Breast epithelium (tissue), 4 donors: Measurements from ENCODE around the gene CYP4F22. TPM values are rescaled to one million over a fixed set of nuclear protein-coding genes. Genes with fewer than 3 reads are reported as not detected.

ENCODE experiments used
- DNase-seq, 2 donors: peaks; one replicate each; pipeline ENCODE4 v3.0.0-alpha.2; 2019; ENCODE audit warnings: low spot score in 2 of 2
- H3K27ac ChIP-seq, 2 donors: fragments of 200-600 bp; sonication (generic) in 1 of 2; one replicate each; pipeline ENCODE4 v1.5.1; 2016 to 2019; ENCODE audit warnings: mild to moderate bottlenecking in 1 of 2
- H3K27me3 ChIP-seq, 2 donors: fragments of 200-600 bp; sonication (generic) in 1 of 2; one replicate each; pipeline versions ENCODE4 v1.5.1 to v1.6.0; 2017 to 2019; ENCODE audit warnings: control low read depth in 1 of 2, mild to moderate bottlenecking in 1 of 2
- H3K36me3 ChIP-seq: fragments of 200-600 bp; one replicate; pipeline ENCODE4 v1.5.1; 2019
- H3K4me1 ChIP-seq, 2 donors: fragments of 200-600 bp; sonication (generic); one replicate each; pipeline ENCODE4 v1.5.1; 2016 to 2019; ENCODE audit warnings: control low read depth in 1 of 2
- H3K4me3 ChIP-seq, 3 donors: fragments of 200-600 bp; sonication (generic); 1 replicate in 2 of 3; 2 replicates in 1 of 3; pipeline ENCODE4 v1.5.1; 2016 to 2019; ENCODE audit warnings: mild to moderate bottlenecking in 3 of 3, moderate library complexity in 2 of 3
- H3K9me3 ChIP-seq, 2 donors: fragments of 200-600 bp; sonication (generic) in 1 of 2; one replicate each; pipeline ENCODE4 v1.5.1; 2016 to 2019; ENCODE audit warnings: control low read depth in 1 of 2
- CTCF ChIP-seq, 3 donors: fragments of 450-650 bp; IDR thresholded peaks; one replicate each; pipeline ENCODE4 v1.5.1; 2016 to 2017; ENCODE audit warnings: antibody characterized with exemption in 3 of 3, mild to moderate bottlenecking in 3 of 3, moderate library complexity in 3 of 3
- POLR2A ChIP-seq: fragments of 450-650 bp; IDR thresholded peaks from one replicate; pipeline ENCODE4 v1.6.1; 2016; ENCODE audit warnings: antibody characterized with exemption, mild to moderate bottlenecking, moderate library complexity
- POLR2AphosphoS5 ChIP-seq, 3 donors: sonication (generic); formaldehyde crosslinking; IDR thresholded peaks; one replicate each; pipeline ENCODE4 v1.6.1; 2017; ENCODE audit warnings: antibody characterized with exemption in 3 of 3
- intact Hi-C: fragments of 100-400 bp; cut with DNase I; formaldehyde crosslinking; loops from one replicate; pipeline ENCODE4 v1.15.1; 2023; ENCODE audit warnings: low total_unique reads
- total RNA-seq, 3 donors: library from RNA; depleted of rRNA; stranded (reverse); fragments of >200 nt; gene quantifications; one replicate each; pipeline ENCODE4 v1.1.0, GENCODE V29; 2016

The CYP4F22 gene
- total RNA-seq, 3 donors from 2014 or later, result 8.8 to 26.9 (median 9.4) TPM

GRCh38 chr19:15487038-15487437 lies 21.3 kb upstream of the CYP4F22 start:
- intact Hi-C loops, result no loop called here
- no peaks in the 10 kb centered on the region for H3K9me3 ChIP-seq
- H3K4me3 ChIP-seq, result no peak overlapping the region
- no peak for DNase-seq
- no peaks in the 10 kb centered on the region for H3K4me1 ChIP-seq
- H3K27ac ChIP-seq, result no peak overlapping the region
- no peaks in the 10 kb centered on the region for H3K36me3 ChIP-seq
- no peak for TF ChIP-seq POLR2AphosphoS5 (IDR thresholded peaks at IDR 0.05)
- no peaks in the 10 kb centered on the region for H3K27me3 ChIP-seq

- Histone ChIP-seq H3K4me1 (no peaks in the 10 kb centered on the region), H3K36me3 (no peaks in the 10 kb centered on the region), H3K9me3 (no peaks in the 10 kb centered on the region), H3K4me3 (no peak overlapping the region), H3K27me3 (no peaks in the 10 kb centered on the region), H3K27ac (peak overlapping the region in 1 of 2 donors; percentile 26)
- intact Hi-C loops, result no loop called here
- TF ChIP-seq POLR2AphosphoS5 (IDR thresholded peaks at IDR 0.05) (peak in 1 of 3 donors; percentile 11), CTCF (IDR thresholded peaks at IDR 0.05) (no peak), POLR2A (no peak)
- DNase-seq, result peak in 1 of 2 donors; percentile 67
Observed at GRCh38 chr19:15488489-15489226, 19.7 kb upstream of the CYP4F22 start.

- TF ChIP-seq POLR2A, result no peak
- TF ChIP-seq CTCF (IDR thresholded peaks at IDR 0.05), result no peak
- no peak for TF ChIP-seq POLR2AphosphoS5 (IDR thresholded peaks at IDR 0.05)
- H3K9me3 ChIP-seq, result no peaks in the 10 kb centered on the region
- H3K4me3 ChIP-seq, result no peak overlapping the region
- H3K4me1 ChIP-seq, result no peaks in the 10 kb centered on the region
- intact Hi-C loops, result no loop called here
- no peak for DNase-seq
- no peaks in the 10 kb centered on the region for H3K27me3 ChIP-seq
- no peaks in the 10 kb centered on the region for H3K36me3 ChIP-seq
- no peak overlapping the region for H3K27ac ChIP-seq
Observed at GRCh38 chr19:15495151-15495550, 13.2 kb upstream of the CYP4F22 start.

GRCh38 chr19:15498156-15498858 lies 10.0 kb upstream of the CYP4F22 start:
- no peak overlapping the region for H3K27ac ChIP-seq
- no peaks in the 10 kb centered on the region for H3K27me3 ChIP-seq
- H3K36me3 ChIP-seq, result no peaks in the 10 kb centered on the region
- H3K4me1 ChIP-seq, result no peaks in the 10 kb centered on the region
- intact Hi-C loops, result no loop called here
- H3K4me3 ChIP-seq, result no peak overlapping the region
- H3K9me3 ChIP-seq, result no peaks in the 10 kb centered on the region
- DNase-seq, result no peak
- TF ChIP-seq CTCF (IDR thresholded peaks at IDR 0.05) (no peak), POLR2AphosphoS5 (IDR thresholded peaks at IDR 0.05) (no peak), POLR2A (no peak)

GRCh38 chr19:15498910-15499309 lies 9.4 kb upstream of the CYP4F22 start:
- TF ChIP-seq POLR2AphosphoS5 (IDR thresholded peaks at IDR 0.05) (no peak), CTCF (IDR thresholded peaks at IDR 0.05) (no peak), POLR2A (no peak)
- no peaks in the 10 kb centered on the region for H3K27me3 ChIP-seq
- DNase-seq, result no peak

More at GRCh38 chr19:15498910-15499309, 9.4 kb upstream of the CYP4F22 start:
- Histone ChIP-seq H3K36me3 (no peaks in the 10 kb centered on the region), H3K4me1 (no peaks in the 10 kb centered on the region), H3K4me3 (no peak overlapping the region), H3K27ac (no peak overlapping the region), H3K9me3 (no peaks in the 10 kb centered on the region)
- intact Hi-C loops, result no loop called here
